Caco-2 (cell line): ENCODE data around the gene CYB5A. TPM values are rescaled to one million over a fixed set of nuclear protein-coding genes. Genes with fewer than 3 reads are reported as not detected.
"Not testable (repeated sequence)": the region's sequence is repeated elsewhere in the genome, so short reads cannot be mapped to it uniquely, and the experiment has no call there.

ENCODE experiments used
- BruUV-seq: library from RNA; stranded (reverse); fragments of 400-500 nt; replicated peaks from 2 replicates; lab custom pipeline; 2021; lab: Mats Ljungman, UMichigan
- CTCF ChIA-PET: fragments of 300-600 bp; sonication (Branson Sonifier 250); formaldehyde crosslinking; loops from one replicate; lab custom pipeline; 2022; ENCODE audit warnings: antibody characterized with exemption; lab: Charles Lee
- POLR2A ChIA-PET: fragments of 300-600 bp; sonication (Branson Sonifier 250); formaldehyde crosslinking; loops from one replicate; lab custom pipeline; 2022; ENCODE audit warnings: antibody characterized with exemption; lab: Charles Lee
- DNase-seq, 2 experiments: peaks; one replicate each; pipeline versions ENCODE4 v3.0.0 to v3.0.0-alpha.2; 2020 to 2022
- H3K27me3 ChIP-seq: replicated peaks from 2 replicates; pipeline ENCODE4 v1.6.0; 2011; ENCODE audit warnings: low read length; ENCODE audit not compliant: control insufficient read depth, insufficient read depth
- H3K36me3 ChIP-seq: 2 replicates; pipeline ENCODE4 v1.5.1; 2011; ENCODE audit warnings: low read length; ENCODE audit not compliant: control insufficient read depth, insufficient read depth
- H3K4me1 ChIP-seq: fragments of 250-450 bp; sonication (Bioruptor Pico); 2 replicates; pipeline ENCODE4 v1.5.1; 2020; ENCODE audit warnings: mild to moderate bottlenecking
- H3K4me3 ChIP-seq: 2 replicates; pipeline ENCODE4 v1.5.1; 2011; ENCODE audit warnings: low read depth, mild to moderate bottlenecking, control low read depth, low read length
- H3K9me3 ChIP-seq: fragments of 250-450 bp; sonication (Bioruptor Pico); 2 replicates; pipeline ENCODE4 v1.5.1; 2020; ENCODE audit warnings: mild to moderate bottlenecking, moderate library complexity
- H3K27ac Mint-ChIP-seq: one replicate; pipeline ENCODE4 v1.8.0; 2022; ENCODE audit warnings: mixed read lengths; ENCODE audit not compliant: unreplicated experiment
- H3K27me3 Mint-ChIP-seq: one replicate; pipeline ENCODE4 v1.8.0; 2022; ENCODE audit warnings: mixed read lengths; ENCODE audit not compliant: insufficient read depth, unreplicated experiment
- H3K36me3 Mint-ChIP-seq: one replicate; pipeline ENCODE4 v1.8.0; 2022; ENCODE audit warnings: mild to moderate bottlenecking, mixed read lengths; ENCODE audit not compliant: insufficient read depth, unreplicated experiment
- H3K4me1 Mint-ChIP-seq: one replicate; pipeline ENCODE4 v1.8.0; 2022; ENCODE audit warnings: low read depth, mixed read lengths; ENCODE audit not compliant: unreplicated experiment
- H3K4me3 Mint-ChIP-seq: one replicate; pipeline ENCODE4 v1.8.0; 2022; ENCODE audit warnings: mild to moderate bottlenecking, moderate library complexity, mixed read lengths; ENCODE audit not compliant: unreplicated experiment
- H3K9me3 Mint-ChIP-seq: one replicate; pipeline ENCODE4 v1.8.0; 2022; ENCODE audit warnings: mixed read lengths; ENCODE audit not compliant: unreplicated experiment
- CTCF ChIP-seq, 2 experiments: fragments of 200-600 bp in 1 of 2; IDR thresholded peaks; 1 replicate in 1 of 2; 2 replicates in 1 of 2; pipeline versions ENCODE4 v1.5.1 to v1.8.0; 2011 to 2022; ENCODE audit warnings: antibody characterized with exemption in 1 of 2, control low read depth in 1 of 2, inconsistent platforms in 1 of 2, low read depth in 1 of 2, low read length in 1 of 2, mild to moderate bottlenecking in 1 of 2, moderate library complexity in 1 of 2; ENCODE audit not compliant: insufficient read depth in 1 of 2, severe bottlenecking in 1 of 2, unreplicated experiment in 1 of 2
- intact Hi-C: fragments of 100-400 bp; cut with micrococcal nuclease; formaldehyde crosslinking; loops from one replicate; pipeline ENCODE4 v1.10.0; 2022; ENCODE audit not compliant: unreplicated experiment
- total RNA-seq: library from RNA; stranded (reverse); gene quantifications from 2 replicates; pipeline ENCODE4 v1.2.3, GENCODE V29; 2022

CYB5A gene
- total RNA-seq, 1 experiment from 2014 or later, result 103 TPM

GRCh38 chr18:74299162-74299561, 7.4 kb upstream of the CYB5A start:
- Mint-ChIP-seq H3K4me1 (peaks cover 9% of the 10 kb centered on the region), H3K27ac (no peak overlapping the region), H3K27me3 (no peaks in the 10 kb centered on the region), H3K4me3 (no peak overlapping the region), H3K9me3 (no peaks in the 10 kb centered on the region), H3K36me3 (no peaks in the 10 kb centered on the region)
- Histone ChIP-seq H3K4me3 (no peak overlapping the region), H3K4me1 (no peaks in the 10 kb centered on the region), H3K36me3 (no peaks in the 10 kb centered on the region), H3K27me3 (no peaks in the 10 kb centered on the region), H3K9me3 (no peaks in the 10 kb centered on the region)
- intact Hi-C loops, result no loop called here
- CTCF ChIA-PET, result no interaction called here
- BruUV-seq, result no TSS peak
- no peak for TF ChIP-seq CTCF (IDR thresholded peaks at IDR 0.05; ENCODE audit: insufficient read depth in 1 of 2, low read depth in 1 of 2, low read length in 1 of 2, severe bottlenecking in 1 of 2, unreplicated experiment in 1 of 2)
- no peak for DNase-seq
- POLR2A ChIA-PET, result no interaction called here

GRCh38 chr18:74294526-74294925, 2.8 kb upstream of the CYB5A start:
- Histone ChIP-seq H3K4me3 (no peak overlapping the region), H3K36me3 (no peaks in the 10 kb centered on the region), H3K9me3 (no peaks in the 10 kb centered on the region), H3K27me3 (no peaks in the 10 kb centered on the region), H3K4me1 (no peaks in the 10 kb centered on the region)
- no peak overlapping the region for H3K4me3 Mint-ChIP-seq
- ChIA-PET CTCF (no interaction called here), POLR2A (no interaction called here)
- H3K27me3 Mint-ChIP-seq, result no peaks in the 10 kb centered on the region
- intact Hi-C loops, result no loop called here
- H3K9me3 Mint-ChIP-seq, result no peaks in the 10 kb centered on the region
- DNase-seq, result no peak
- no peak overlapping the region for H3K27ac Mint-ChIP-seq
- no peaks in the 10 kb centered on the region for H3K4me1 Mint-ChIP-seq
- H3K36me3 Mint-ChIP-seq, result peaks cover 12% of the 10 kb centered on the region
- TF ChIP-seq CTCF (IDR thresholded peaks at IDR 0.05; ENCODE audit: insufficient read depth in 1 of 2, low read depth in 1 of 2, low read length in 1 of 2, severe bottlenecking in 1 of 2, unreplicated experiment in 1 of 2), result no peak
- BruUV-seq, result no TSS peak

GRCh38 chr18:74292982-74293381, 1.2 kb upstream of the CYB5A start:
- H3K4me1 ChIP-seq, H3K27me3 Mint-ChIP-seq, H3K9me3 Mint-ChIP-seq, BruUV-seq, DNase-seq, H3K4me3 ChIP-seq, POLR2A ChIA-PET, H3K36me3 ChIP-seq, H3K4me1 Mint-ChIP-seq, H3K27me3 ChIP-seq, H3K27ac Mint-ChIP-seq, H3K9me3 ChIP-seq: not testable (repeated sequence)
- peaks cover 18% of the 10 kb centered on the region for H3K36me3 Mint-ChIP-seq
- CTCF ChIA-PET, result interaction anchor here (0.7 kb wide), 1 partner anchor 33 kb away, joined by 3 read pairs; no protein-coding TSS in a partner anchor
- intact Hi-C loops, result loop anchor here (1.0 kb wide), 1 partner anchor 97 kb away; no protein-coding TSS in a partner anchor
- H3K4me3 Mint-ChIP-seq, result peak overlapping the region; percentile 78

GRCh38 chr18:74292541-74292858, 737 bp upstream of the CYB5A start:
- H3K27me3 Mint-ChIP-seq, result no peaks in the 10 kb centered on the region
- H3K9me3 Mint-ChIP-seq, result no peaks in the 10 kb centered on the region
- H3K27ac Mint-ChIP-seq, result no peak overlapping the region
- Histone ChIP-seq H3K4me3 (peak overlapping the region; percentile 39), H3K27me3 (no peaks in the 10 kb centered on the region), H3K36me3 (no peaks in the 10 kb centered on the region), H3K9me3 (no peaks in the 10 kb centered on the region), H3K4me1 (0 out of 2 replicates have a peak, but pooled peaks cover 5% of the 10 kb centered on the region)
- intact Hi-C loops, result loop anchor here (1.0 kb wide), 1 partner anchor 96 kb away; no protein-coding TSS in a partner anchor
- ChIA-PET CTCF (interaction anchor here (0.6 to 0.7 kb wide), 2 partner anchors 34 to 94 kb away, joined by 3 read pairs; no protein-coding TSS in a partner anchor), POLR2A (no interaction called here)
- peaks cover 18% of the 10 kb centered on the region for H3K36me3 Mint-ChIP-seq
- no TSS peak for BruUV-seq
- H3K4me1 Mint-ChIP-seq, result peaks cover 10% of the 10 kb centered on the region
- peak overlapping the region; percentile 78 for H3K4me3 Mint-ChIP-seq
- no peak for DNase-seq
- no peak for TF ChIP-seq CTCF (IDR thresholded peaks at IDR 0.05; ENCODE audit: insufficient read depth in 1 of 2, low read depth in 1 of 2, low read length in 1 of 2, severe bottlenecking in 1 of 2, unreplicated experiment in 1 of 2)
